Uterine smooth muscle cell (primary cell): ENCODE measurements around the gene ILDR1. TPM values are rescaled to one million over a fixed set of nuclear protein-coding genes. Genes with fewer than 3 reads are reported as not detected.

Experiments
- total RNA-seq: library from RNA; depleted of rRNA; stranded (reverse); fragments of >200 nt; gene quantifications from 2 replicates; pipeline ENCODE4 v1.2.3, GENCODE V29; 2014

The ILDR1 gene
- not detected in 2 replicates for total RNA-seq

GRCh38 chr3:122021811-122022401, at the start of gene ILDR1:
Gene ILDR1, minus strand, starts transcription at chr3:122022247. Its CDS starts 170 bp downstream, at chr3:122022077.

GRCh38 chr3:122055215-122055614, 33.2 kb upstream of the ILDR1 start, which contains the start of gene CD86:
Gene CD86, plus strand, starts transcription at chr3:122055362. Its CDS starts 128 bp downstream, at chr3:122055490.

Other genes with a start within 250 kb of the ILDR1 start
- 19.7 and 22.8 TPM in 2 replicates for gene IQCB1, start 187.2 kb downstream of the ILDR1 start, total RNA-seq
- gene EAF2, start 187.0 kb downstream of the ILDR1 start, total RNA-seq = 2.2 and 3.4 TPM in 2 replicates
- gene SLC15A2, start 127.8 kb downstream of the ILDR1 start, total RNA-seq = 0.11 and 0.75 TPM in 2 replicates
- gene CD86, start 33.1 kb upstream of the ILDR1 start, total RNA-seq = under 0.01 TPM in 1 of 2 replicates, not detected in the other
- gene CASR, start 161.4 kb upstream of the ILDR1 start, total RNA-seq = not detected in 2 replicates